CD4-positive, alpha-beta memory T cell (primary cell): ENCODE data around the gene MAFB. TPM values are rescaled to one million over a fixed set of nuclear protein-coding genes. Genes with fewer than 3 reads are reported as not detected.

Experiments used
- CTCF ChIA-PET: fragments of 350-600 bp; sonication (Branson Sonifier 250); formaldehyde crosslinking; loops from one replicate; lab custom pipeline; 2021; ENCODE audit warnings: inconsistent platforms; ENCODE audit not compliant: partially characterized antibody; lab: Charles Lee
- POLR2A ChIA-PET: fragments of 350-600 bp; sonication (Branson Sonifier 250); formaldehyde crosslinking; loops from one replicate; lab custom pipeline; 2021; ENCODE audit not compliant: partially characterized antibody; lab: Charles Lee
- DNase-seq, 5 donors: peaks; one replicate each; pipeline versions ENCODE4 v3.0.0 to v3.0.0-alpha.2; 2020 to 2022; ENCODE audit warnings: mixed read lengths in 1 of 5
- H3K27ac ChIP-seq: one replicate; pipeline ENCODE4 v1.7.0; 2013; ENCODE audit warnings: low read depth, low read length
- H3K27me3 ChIP-seq: 2 replicates; pipeline ENCODE4 v1.7.0; 2013; ENCODE audit warnings: mild to moderate bottlenecking, low read length, moderate library complexity; ENCODE audit not compliant: insufficient read depth
- H3K36me3 ChIP-seq: 2 replicates; pipeline ENCODE4 v1.7.0; 2013; ENCODE audit warnings: mild to moderate bottlenecking, low read length, moderate library complexity; ENCODE audit not compliant: insufficient read depth
- H3K4me1 ChIP-seq: 2 replicates; pipeline ENCODE4 v1.7.0; 2013; ENCODE audit warnings: mild to moderate bottlenecking, low read length, moderate library complexity; ENCODE audit not compliant: insufficient read depth
- H3K4me3 ChIP-seq, 2 donors: one replicate each; pipeline ENCODE4 v1.7.0; 2013; ENCODE audit warnings: low read length in 2 of 2, mild to moderate bottlenecking in 1 of 2
- H3K9me3 ChIP-seq, 2 donors: one replicate each; pipeline ENCODE4 v1.7.0; 2013; ENCODE audit warnings: low read length in 2 of 2, control low read depth in 1 of 2; ENCODE audit not compliant: control insufficient read depth in 1 of 2
- H3K27ac Mint-ChIP-seq, 7 donors: one replicate each; pipeline ENCODE4 v1.8.0; 2020 to 2021; ENCODE audit warnings: mixed read lengths in 7 of 7, mild to moderate bottlenecking in 6 of 7, inconsistent platforms in 3 of 7, moderate library complexity in 3 of 7
- H3K27me3 Mint-ChIP-seq, 2 donors: one replicate each; pipeline ENCODE4 v1.8.0; 2020 to 2021; ENCODE audit warnings: mixed read lengths in 2 of 2
- H3K36me3 Mint-ChIP-seq, 2 donors: one replicate each; pipeline ENCODE4 v1.8.0; 2020 to 2021; ENCODE audit warnings: mixed read lengths in 2 of 2, inconsistent platforms in 1 of 2, mild to moderate bottlenecking in 1 of 2
- H3K4me1 Mint-ChIP-seq, 4 donors: one replicate each; pipeline ENCODE4 v1.8.0; 2020 to 2021; ENCODE audit warnings: mixed read lengths in 4 of 4, mild to moderate bottlenecking in 1 of 4
- H3K4me3 Mint-ChIP-seq, 8 donors: one replicate each; pipeline ENCODE4 v1.8.0; 2020 to 2021; ENCODE audit warnings: mixed read lengths in 8 of 8, mild to moderate bottlenecking in 7 of 8, moderate library complexity in 6 of 8, inconsistent platforms in 3 of 8
- H3K9me3 Mint-ChIP-seq, 8 donors: one replicate each; pipeline ENCODE4 v1.8.0; 2020 to 2021; ENCODE audit warnings: mixed read lengths in 8 of 8, mild to moderate bottlenecking in 5 of 8, inconsistent platforms in 3 of 8, moderate library complexity in 1 of 8
- intact Hi-C: fragments of 100-400 bp; cut with micrococcal nuclease; formaldehyde crosslinking; loops from one replicate; pipeline ENCODE4 v1.15.1; 2023
- polyA plus RNA-seq, 2 donors: library from polyadenylated mRNA; unstranded; fragments of 300-500 nt; fragmentation: Illumina TruSeq; gene quantifications; one replicate each; pipeline ENCODE4 v1.2.3, GENCODE V29; 2021
- total RNA-seq, 2 experiments: library from RNA; stranded (reverse); gene quantifications; one replicate each; pipeline ENCODE4 v1.2.3, GENCODE V29; 2021

Gene MAFB
- total and polyA plus RNA-seq, 4 experiments from 2014 or later: 0.07 to 2.6 (median 2.2) TPM; not detected in 1

DNA sequence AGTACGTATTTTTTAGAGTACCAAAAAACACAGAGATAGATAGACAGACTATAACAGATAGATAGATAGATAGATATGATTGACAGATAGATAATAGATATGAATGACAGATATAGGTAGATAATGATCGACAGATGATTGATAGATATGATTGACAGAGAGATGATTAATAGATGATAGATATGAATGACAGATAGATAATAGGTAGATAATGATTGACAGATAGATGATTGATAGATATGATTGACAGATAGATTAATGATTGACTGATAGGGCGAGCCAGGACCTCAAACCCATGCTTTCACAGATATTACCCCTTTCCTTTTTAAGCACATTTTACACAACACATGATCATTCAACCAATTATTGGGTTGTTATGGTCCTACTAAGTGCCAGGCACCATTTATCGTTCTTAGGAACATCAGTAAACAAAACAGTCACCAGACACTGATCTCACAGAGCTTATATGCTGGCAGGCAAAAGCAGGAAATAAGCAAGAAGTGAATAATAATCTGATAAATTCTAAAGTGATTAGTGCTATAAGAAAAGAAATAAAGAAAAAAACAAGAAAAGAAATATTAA is 11.6 kb downstream of the MAFB start:
- peaks cover 0 to 1% (median 0%) of the 10 kb centered on the region in 8 donors for H3K9me3 Mint-ChIP-seq
- ChIA-PET CTCF (interaction anchor here (1.3 kb wide), 1 partner anchor 11 kb away, joined by 5 read pairs; no protein-coding TSS in a partner anchor), POLR2A (no interaction called here)
- intact Hi-C loops: no loop called here
- H3K4me1 ChIP-seq: no peaks in the 10 kb centered on the region
- peaks cover 31 to 44% of the 10 kb centered on the region in 2 donors for H3K27me3 Mint-ChIP-seq
- no peak overlapping the region for H3K27ac Mint-ChIP-seq
- peaks cover 0 to 8% (median 2%) of the 10 kb centered on the region in 4 donors for H3K4me1 Mint-ChIP-seq
- H3K4me3 ChIP-seq: no peak overlapping the region
- no peaks in the 10 kb centered on the region for H3K9me3 ChIP-seq
- no peaks in the 10 kb centered on the region for H3K36me3 Mint-ChIP-seq
- no peak for DNase-seq
- no peak overlapping the region for H3K27ac ChIP-seq
- H3K4me3 Mint-ChIP-seq: no peak overlapping the region
- no peaks in the 10 kb centered on the region for H3K36me3 ChIP-seq
- peaks cover 19% of the 10 kb centered on the region for H3K27me3 ChIP-seq

DNA sequence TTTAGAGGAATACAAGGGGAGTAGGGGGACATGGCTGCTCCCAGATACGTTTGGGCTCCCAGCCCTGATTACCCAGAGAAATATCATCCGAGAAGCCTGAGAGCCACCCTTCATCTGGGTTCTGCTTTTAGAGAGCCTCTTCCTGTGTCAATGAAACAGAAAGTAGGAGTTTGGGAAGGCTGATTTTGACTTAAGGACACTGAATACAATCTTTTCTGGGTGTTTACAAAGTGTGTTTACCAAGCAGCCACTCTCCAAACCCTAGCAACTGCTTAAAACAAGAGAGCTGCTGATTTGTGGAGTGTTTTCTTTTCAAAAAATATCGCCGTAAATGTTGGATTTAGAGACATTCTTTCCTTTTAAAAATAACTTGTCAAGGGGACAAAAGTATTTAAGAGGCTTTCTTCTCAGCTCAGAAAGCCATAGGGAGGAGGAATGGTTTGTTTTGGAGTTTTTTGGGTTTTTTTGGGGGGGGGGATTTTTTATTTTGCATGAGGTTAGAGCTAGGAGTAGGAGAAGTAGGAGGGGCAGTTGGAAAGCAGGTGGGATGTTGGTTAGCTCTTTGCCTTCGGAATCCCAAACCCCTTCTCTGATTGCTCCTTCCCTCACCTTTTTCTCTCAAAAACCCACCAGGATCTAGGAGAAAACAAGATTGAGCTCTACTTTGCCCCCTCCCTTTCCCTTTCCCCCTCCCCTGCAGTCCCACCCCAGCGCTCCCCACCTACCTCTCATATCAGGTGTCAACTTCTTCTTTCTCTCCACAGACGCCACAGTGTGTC is 12.4 kb downstream of the MAFB start:
- H3K4me1 ChIP-seq: no peaks in the 10 kb centered on the region
- no peaks in the 10 kb centered on the region for H3K36me3 Mint-ChIP-seq
- peaks cover 25 to 43% of the 10 kb centered on the region in 2 donors for H3K27me3 Mint-ChIP-seq
- H3K27ac ChIP-seq: no peak overlapping the region
- H3K9me3 Mint-ChIP-seq: no peaks in the 10 kb centered on the region
- H3K27me3 ChIP-seq: peaks cover 11% of the 10 kb centered on the region
- peaks cover 0 to 3% (median under 1%) of the 10 kb centered on the region in 4 donors for H3K4me1 Mint-ChIP-seq
- H3K9me3 ChIP-seq: no peaks in the 10 kb centered on the region
- ChIA-PET CTCF (no interaction called here), POLR2A (no interaction called here)
- DNase-seq: no peak
- H3K4me3 ChIP-seq: no peak overlapping the region
- no peak overlapping the region for H3K4me3 Mint-ChIP-seq
- H3K27ac Mint-ChIP-seq: no peak overlapping the region
- H3K36me3 ChIP-seq: no peaks in the 10 kb centered on the region
- intact Hi-C loops: no loop called here

DNA sequence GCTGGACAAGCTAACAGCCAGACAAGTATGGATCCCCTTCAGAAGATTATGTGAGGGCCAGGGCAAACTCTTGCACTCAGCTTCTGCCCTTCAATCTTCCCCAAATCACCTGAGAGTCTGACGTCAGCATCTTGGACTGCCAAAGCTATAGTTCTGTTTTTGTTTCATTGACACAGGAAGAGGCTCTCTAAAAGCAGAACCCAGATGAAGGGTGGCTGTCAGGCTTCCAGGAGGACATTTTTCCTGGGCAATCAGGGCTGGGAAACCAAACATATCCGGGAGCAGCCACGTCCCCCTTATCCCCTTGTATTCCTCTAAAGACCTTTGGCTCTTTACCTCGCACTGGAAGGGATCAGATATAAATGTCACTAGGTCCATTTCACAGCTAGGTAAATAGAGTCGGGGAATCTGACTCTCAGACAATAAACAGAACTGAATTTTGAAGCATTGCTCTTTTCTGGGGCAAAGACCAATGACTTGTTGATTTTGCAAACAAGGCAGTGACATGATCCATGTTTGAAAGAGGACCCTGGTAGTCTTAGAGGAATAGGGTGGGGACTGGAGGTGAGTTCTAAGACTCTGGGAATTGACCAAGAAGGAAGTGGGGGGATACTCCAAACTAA is 13.3 kb downstream of the MAFB start:
- H3K27me3 ChIP-seq: peaks cover 8% of the 10 kb centered on the region
- ChIA-PET POLR2A (no interaction called here), CTCF (no interaction called here)
- no peaks in the 10 kb centered on the region for H3K4me1 ChIP-seq
- Mint-ChIP-seq H3K36me3 (no peaks in the 10 kb centered on the region), H3K9me3 (no peaks in the 10 kb centered on the region), H3K4me1 (peaks cover 0 to 2% (median 0%) of the 10 kb centered on the region in 4 donors), H3K27ac (no peak overlapping the region), H3K4me3 (no peak overlapping the region), H3K27me3 (peaks cover 18 to 37% of the 10 kb centered on the region in 2 donors)
- no peaks in the 10 kb centered on the region for H3K36me3 ChIP-seq
- intact Hi-C loops: no loop called here
- no peak overlapping the region for H3K4me3 ChIP-seq
- DNase-seq: no peak
- no peaks in the 10 kb centered on the region for H3K9me3 ChIP-seq
- no peak overlapping the region for H3K27ac ChIP-seq

DNA sequence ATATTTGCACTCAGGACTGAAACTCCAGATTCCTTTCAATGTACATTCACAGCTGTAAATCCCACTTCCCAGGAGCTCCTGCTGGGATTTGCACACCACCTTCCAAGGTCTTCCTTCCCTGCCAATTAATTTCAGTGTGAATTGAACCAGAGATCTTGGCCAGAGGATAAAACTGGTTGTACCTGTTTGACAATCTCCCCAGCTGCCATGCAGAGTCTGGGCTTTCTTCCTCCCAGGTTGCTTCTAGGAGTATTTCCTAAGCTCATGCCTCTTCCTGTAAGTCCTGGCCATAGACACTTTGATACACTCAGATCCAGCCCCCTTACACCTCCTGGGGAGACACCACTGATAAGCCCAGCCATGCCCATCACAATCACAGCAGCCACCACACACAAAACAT is 15.6 kb downstream of the MAFB start:
- Mint-ChIP-seq H3K27me3 (peaks cover 13 to 26% of the 10 kb centered on the region in 2 donors), H3K4me1 (peaks cover 0 to 2% (median 0%) of the 10 kb centered on the region in 4 donors), H3K36me3 (no peaks in the 10 kb centered on the region), H3K4me3 (no peak overlapping the region), H3K27ac (no peak overlapping the region), H3K9me3 (no peaks in the 10 kb centered on the region)
- DNase-seq: no peak
- H3K36me3 ChIP-seq: no peaks in the 10 kb centered on the region
- no peaks in the 10 kb centered on the region for H3K9me3 ChIP-seq
- H3K27ac ChIP-seq: no peak overlapping the region
- no peak overlapping the region for H3K4me3 ChIP-seq
- H3K4me1 ChIP-seq: no peaks in the 10 kb centered on the region
- H3K27me3 ChIP-seq: peaks cover 8% of the 10 kb centered on the region
- CTCF ChIA-PET: no interaction called here
- intact Hi-C loops: no loop called here
- POLR2A ChIA-PET: no interaction called here

DNA sequence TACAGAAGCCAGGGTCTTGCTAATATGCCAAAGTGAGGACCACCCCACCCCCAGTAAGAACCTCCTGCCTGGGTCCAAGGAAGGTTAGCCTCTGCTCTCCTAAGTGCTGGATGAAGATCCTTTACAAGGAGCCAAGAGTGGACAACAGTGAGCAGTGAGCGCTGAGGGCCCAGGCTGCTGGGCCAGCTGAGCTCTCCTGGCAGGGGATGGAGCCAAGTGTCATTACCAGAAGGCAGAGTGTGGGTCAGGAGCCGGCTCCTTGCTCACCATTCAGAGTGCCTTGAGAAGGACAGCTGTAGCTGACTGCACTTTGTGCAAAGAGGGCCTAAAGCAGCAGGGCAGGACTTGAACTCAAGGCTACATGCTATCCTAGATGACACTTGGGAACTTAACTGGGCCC is 16.9 kb downstream of the MAFB start:
- Mint-ChIP-seq H3K27ac (peak overlapping the region in 1 of 7 donors; percentile 11), H3K9me3 (no peaks in the 10 kb centered on the region), H3K4me1 (peaks cover 0 to 2% (median 0%) of the 10 kb centered on the region in 4 donors), H3K27me3 (peaks cover 7 to 21% of the 10 kb centered on the region in 2 donors), H3K4me3 (no peak overlapping the region), H3K36me3 (no peaks in the 10 kb centered on the region)
- Histone ChIP-seq H3K9me3 (no peaks in the 10 kb centered on the region), H3K27ac (no peak overlapping the region), H3K4me3 (no peak overlapping the region), H3K4me1 (no peaks in the 10 kb centered on the region), H3K27me3 (peaks cover 8% of the 10 kb centered on the region), H3K36me3 (no peaks in the 10 kb centered on the region)
- intact Hi-C loops: no loop called here
- ChIA-PET CTCF (no interaction called here), POLR2A (no interaction called here)
- no peak for DNase-seq

DNA sequence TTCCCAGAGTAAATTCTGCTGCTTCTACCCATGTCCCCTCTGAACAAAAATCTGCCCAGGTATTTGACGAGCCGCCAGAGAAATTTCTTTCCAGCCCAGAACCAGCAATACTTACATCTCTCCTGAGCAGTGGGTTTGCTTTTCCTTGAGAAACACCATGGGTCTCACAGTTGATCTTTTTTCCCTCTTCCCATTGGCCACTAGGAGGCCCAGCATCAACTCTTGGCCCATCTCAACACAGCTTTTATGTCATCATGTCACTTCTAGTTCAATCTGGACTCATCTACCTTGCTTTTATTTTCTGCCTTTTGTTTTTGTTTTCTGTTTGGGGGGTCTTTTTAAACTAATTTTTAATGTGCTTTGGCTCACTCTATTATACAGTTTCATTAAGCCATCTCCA is 18.8 kb downstream of the MAFB start:
- H3K27me3 ChIP-seq: no peaks in the 10 kb centered on the region
- ChIA-PET CTCF (no interaction called here), POLR2A (no interaction called here)
- no peak overlapping the region for H3K27ac ChIP-seq
- H3K4me1 ChIP-seq: no peaks in the 10 kb centered on the region
- H3K4me1 Mint-ChIP-seq: no peaks in the 10 kb centered on the region
- no peak for DNase-seq
- no peak overlapping the region for H3K4me3 ChIP-seq
- H3K27me3 Mint-ChIP-seq: peaks cover 4 to 15% of the 10 kb centered on the region in 2 donors
- H3K4me3 Mint-ChIP-seq: no peak overlapping the region
- intact Hi-C loops: no loop called here
- H3K36me3 ChIP-seq: no peaks in the 10 kb centered on the region
- no peaks in the 10 kb centered on the region for H3K36me3 Mint-ChIP-seq
- no peak overlapping the region for H3K27ac Mint-ChIP-seq
- H3K9me3 ChIP-seq: no peaks in the 10 kb centered on the region
- no peaks in the 10 kb centered on the region for H3K9me3 Mint-ChIP-seq

DNA sequence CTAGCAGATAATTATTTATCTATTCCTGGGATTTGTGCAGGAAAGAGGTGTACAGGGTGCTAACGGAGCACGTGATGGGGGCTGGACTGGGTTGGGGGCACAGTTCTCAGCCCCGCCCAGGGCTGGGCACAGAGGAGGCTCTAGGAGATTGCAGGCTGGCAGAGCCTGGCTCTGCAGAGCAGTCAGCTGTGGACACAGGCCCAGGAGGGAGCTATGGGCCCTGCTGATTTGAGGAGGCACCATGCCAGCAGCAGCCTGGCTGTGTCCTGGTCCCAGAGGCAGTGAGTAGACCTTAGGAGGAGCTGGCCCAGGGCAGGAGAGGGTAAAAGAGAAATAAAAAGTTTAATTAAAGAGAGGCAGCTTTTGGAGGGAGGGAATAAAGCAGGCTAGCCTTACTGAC is 19.3 kb downstream of the MAFB start:
- Mint-ChIP-seq H3K9me3 (no peaks in the 10 kb centered on the region), H3K4me3 (no peak overlapping the region), H3K4me1 (no peaks in the 10 kb centered on the region), H3K27me3 (peaks cover 4 to 14% of the 10 kb centered on the region in 2 donors), H3K36me3 (no peaks in the 10 kb centered on the region), H3K27ac (no peak overlapping the region)
- intact Hi-C loops: no loop called here
- Histone ChIP-seq H3K4me1 (no peaks in the 10 kb centered on the region), H3K4me3 (no peak overlapping the region), H3K27ac (no peak overlapping the region), H3K36me3 (no peaks in the 10 kb centered on the region), H3K9me3 (no peaks in the 10 kb centered on the region), H3K27me3 (no peaks in the 10 kb centered on the region)
- DNase-seq: no peak
- ChIA-PET POLR2A (no interaction called here), CTCF (no interaction called here)
